ENCODE data around the gene PCDHGA5. TPM values are rescaled to one million over a fixed set of nuclear protein-coding genes. Genes with fewer than 3 reads are reported as not detected.
"Not testable (repeated sequence)": the region's sequence is repeated elsewhere in the genome, so short reads cannot be mapped to it uniquely, and the experiment has no call there.

Gene PCDHGA5
- total RNA-seq, 1 donor from 2014 or later = 4.9 TPM

- peak within 1 kb of the TSS; percentile 68 for H3K27ac ChIP-seq (replicated peaks)
- peak; percentile 72 for TF ChIP-seq CTCF (IDR thresholded peaks at IDR 0.05; ENCODE audit: borderline replicate concordance)
These were observed 44.0 kb downstream of the PCDHGA5 start, which contains the start of gene PCDHGB6 for GRCh38 chr5:141407790-141408505. Gene PCDHGB6 (plus strand): TSS chr5:141408021. CDS start chr5:141408203, 182 bp downstream.

GRCh38 chr5:141409598-141410306 is 45.8 kb downstream of the PCDHGA5 start:
- peaks cover 100% of the 10 kb centered on the region for H3K9me3 ChIP-seq (replicated peaks)

More at GRCh38 chr5:141407790-141408505, 44.0 kb downstream of the PCDHGA5 start, which contains the start of gene PCDHGB6:
- intact Hi-C loops (cut with micrococcal nuclease); H3K27me3 ChIP-seq (ENCODE audit: low read depth): not testable (repeated sequence)
- Histone ChIP-seq H3K36me3 (peaks cover 54% of the 10 kb centered on the region), H3K4me1 (peaks cover 22% of the 10 kb centered on the region), H3K9me3 (replicated peaks) (peaks cover 100% of the 10 kb centered on the region), H3K4me3 (peak within 1 kb of the TSS; percentile 58)
- DNase-seq = peak; percentile 52

GRCh38 chr5:141411575-141411974 is 47.6 kb downstream of the PCDHGA5 start:
- no peak for TF ChIP-seq CTCF (IDR thresholded peaks at IDR 0.05; ENCODE audit: borderline replicate concordance)
- intact Hi-C loops (cut with micrococcal nuclease) = loop anchor here (10.0 kb wide), 1 partner anchor 143 kb away; no protein-coding TSS in a partner anchor
- Histone ChIP-seq H3K27me3 (ENCODE audit: low read depth) (no peaks in the 10 kb centered on the region), H3K36me3 (peaks cover 41% of the 10 kb centered on the region), H3K4me3 (no peak overlapping the region), H3K27ac (replicated peaks) (no peak overlapping the region), H3K9me3 (replicated peaks) (peaks cover 100% of the 10 kb centered on the region), H3K4me1 (peaks cover 36% of the 10 kb centered on the region)
- no peak for DNase-seq

More at GRCh38 chr5:141409598-141410306, 45.8 kb downstream of the PCDHGA5 start:
- Histone ChIP-seq H3K36me3 (peaks cover 54% of the 10 kb centered on the region), H3K27ac (replicated peaks) (no peak overlapping the region), H3K4me1 (peaks cover 36% of the 10 kb centered on the region), H3K27me3 (ENCODE audit: low read depth) (no peaks in the 10 kb centered on the region), H3K4me3 (no peak overlapping the region)
- DNase-seq = no peak
- no peak for TF ChIP-seq CTCF (IDR thresholded peaks at IDR 0.05; ENCODE audit: borderline replicate concordance)
- intact Hi-C loops (cut with micrococcal nuclease) = loop anchor here (10.0 kb wide), 1 partner anchor 145 kb away; no protein-coding TSS in a partner anchor

- H3K27me3 ChIP-seq (ENCODE audit: low read depth) = no peaks in the 10 kb centered on the region
- DNase-seq = no peak
- TF ChIP-seq CTCF (IDR thresholded peaks at IDR 0.05; ENCODE audit: borderline replicate concordance) = peak; percentile 66
- H3K4me3 ChIP-seq = peak within 1 kb of the TSS; percentile 54
- peaks cover 41% of the 10 kb centered on the region for H3K36me3 ChIP-seq
- intact Hi-C loops (cut with micrococcal nuclease) = loop anchor here (10.0 kb wide), 1 partner anchor 142 kb away; no protein-coding TSS in a partner anchor
- H3K27ac ChIP-seq (replicated peaks) = peak within 1 kb of the TSS; percentile 50
- H3K9me3 ChIP-seq (replicated peaks) = peaks cover 99% of the 10 kb centered on the region
- H3K4me1 ChIP-seq = peaks cover 46% of the 10 kb centered on the region
These were observed 49.0 kb downstream of the PCDHGA5 start, which contains the start of gene PCDHGA10 for GRCh38 chr5:141412854-141413539. Gene PCDHGA10 (plus strand): TSS chr5:141412987. CDS start chr5:141413176, 189 bp downstream.

GRCh38 chr5:141413540-141414069 is 49.6 kb downstream of the PCDHGA5 start:
- TF ChIP-seq CTCF (IDR thresholded peaks at IDR 0.05; ENCODE audit: borderline replicate concordance) = no peak
- Histone ChIP-seq H3K4me1 (peaks cover 52% of the 10 kb centered on the region), H3K27me3 (ENCODE audit: low read depth) (no peaks in the 10 kb centered on the region), H3K9me3 (replicated peaks) (peaks cover 99% of the 10 kb centered on the region), H3K27ac (replicated peaks) (peak overlapping the region; percentile 50), H3K4me3 (peak overlapping the region; percentile 54), H3K36me3 (peaks cover 44% of the 10 kb centered on the region)
- intact Hi-C loops (cut with micrococcal nuclease) = loop anchor here (10.0 kb wide), 1 partner anchor 141 kb away; no protein-coding TSS in a partner anchor
- DNase-seq = no peak

- H3K36me3 ChIP-seq = peaks cover 49% of the 10 kb centered on the region
- H3K4me1 ChIP-seq = peaks cover 57% of the 10 kb centered on the region
- H3K27ac ChIP-seq (replicated peaks); H3K27me3 ChIP-seq (ENCODE audit: low read depth); H3K4me3 ChIP-seq; DNase-seq: not testable (repeated sequence)
- intact Hi-C loops (cut with micrococcal nuclease) = loop anchor here (10.0 kb wide), 1 partner anchor 140 kb away; no protein-coding TSS in a partner anchor
- peaks cover 99% of the 10 kb centered on the region for H3K9me3 ChIP-seq (replicated peaks)
These were observed 50.7 kb downstream of the PCDHGA5 start for GRCh38 chr5:141414548-141415274.

- not testable (repeated sequence) for H3K27me3 ChIP-seq (ENCODE audit: low read depth); H3K4me3 ChIP-seq; DNase-seq; H3K27ac ChIP-seq (replicated peaks)
- intact Hi-C loops (cut with micrococcal nuclease) = loop anchor here (10.0 kb wide), 1 partner anchor 140 kb away; no protein-coding TSS in a partner anchor
- Histone ChIP-seq H3K9me3 (replicated peaks) (peaks cover 99% of the 10 kb centered on the region), H3K4me1 (peaks cover 59% of the 10 kb centered on the region), H3K36me3 (peaks cover 48% of the 10 kb centered on the region)
These were observed 51.3 kb downstream of the PCDHGA5 start for GRCh38 chr5:141415275-141415618.
